ENCODE measurements around the gene NFATC1.

The NFATC1 gene

GRCh38 chr18:79402209-79402576 is 6.5 kb downstream of the NFATC1 start:
- in situ Hi-C loops (cut with MboI; ENCODE audit: low sequenced_read_pairs): loop anchor here (10.0 kb wide), 1 partner anchor 113 kb away; no protein-coding TSS in a partner anchor

DNA sequence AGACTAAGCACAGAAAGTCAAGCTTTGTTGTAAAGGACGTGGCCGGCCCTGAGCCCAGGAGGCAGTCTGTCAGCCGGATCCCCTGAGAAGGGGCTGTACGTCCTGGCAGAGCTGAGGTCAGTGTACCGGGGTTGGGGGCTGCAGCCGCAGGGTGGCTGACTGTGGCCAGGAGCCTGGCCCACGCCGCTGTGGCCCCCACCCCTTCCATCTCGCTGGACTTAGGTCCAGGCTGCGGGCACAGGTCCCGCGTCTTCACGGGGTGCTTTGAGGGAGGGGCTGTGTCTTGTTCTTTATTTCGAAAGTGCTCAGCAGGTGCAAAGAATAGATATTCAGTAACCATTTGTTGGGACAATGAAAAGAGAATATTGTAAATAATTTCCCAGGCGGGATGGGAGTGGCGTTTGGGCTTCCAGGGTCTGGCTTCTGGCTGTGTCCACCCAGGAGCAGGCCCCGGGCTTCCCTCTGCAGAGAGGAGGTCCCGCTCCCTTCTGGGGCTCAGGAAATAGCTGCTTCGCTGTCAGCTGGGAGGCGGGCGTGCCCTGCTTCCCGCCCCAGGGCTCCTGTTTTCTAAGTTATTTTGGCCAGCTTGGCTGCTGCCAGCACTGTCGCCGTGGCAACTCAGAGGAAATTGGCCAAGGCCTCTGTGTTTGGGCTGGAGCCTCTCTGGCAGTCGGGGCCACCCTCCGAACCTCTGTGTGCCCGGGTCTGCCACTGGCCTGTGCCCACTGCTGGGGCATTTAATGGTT is 7.4 kb downstream of the NFATC1 start:
- in situ Hi-C loops (cut with MboI; ENCODE audit: low sequenced_read_pairs): loop anchor here (10.0 kb wide), 1 partner anchor 112 kb away; no protein-coding TSS in a partner anchor

DNA sequence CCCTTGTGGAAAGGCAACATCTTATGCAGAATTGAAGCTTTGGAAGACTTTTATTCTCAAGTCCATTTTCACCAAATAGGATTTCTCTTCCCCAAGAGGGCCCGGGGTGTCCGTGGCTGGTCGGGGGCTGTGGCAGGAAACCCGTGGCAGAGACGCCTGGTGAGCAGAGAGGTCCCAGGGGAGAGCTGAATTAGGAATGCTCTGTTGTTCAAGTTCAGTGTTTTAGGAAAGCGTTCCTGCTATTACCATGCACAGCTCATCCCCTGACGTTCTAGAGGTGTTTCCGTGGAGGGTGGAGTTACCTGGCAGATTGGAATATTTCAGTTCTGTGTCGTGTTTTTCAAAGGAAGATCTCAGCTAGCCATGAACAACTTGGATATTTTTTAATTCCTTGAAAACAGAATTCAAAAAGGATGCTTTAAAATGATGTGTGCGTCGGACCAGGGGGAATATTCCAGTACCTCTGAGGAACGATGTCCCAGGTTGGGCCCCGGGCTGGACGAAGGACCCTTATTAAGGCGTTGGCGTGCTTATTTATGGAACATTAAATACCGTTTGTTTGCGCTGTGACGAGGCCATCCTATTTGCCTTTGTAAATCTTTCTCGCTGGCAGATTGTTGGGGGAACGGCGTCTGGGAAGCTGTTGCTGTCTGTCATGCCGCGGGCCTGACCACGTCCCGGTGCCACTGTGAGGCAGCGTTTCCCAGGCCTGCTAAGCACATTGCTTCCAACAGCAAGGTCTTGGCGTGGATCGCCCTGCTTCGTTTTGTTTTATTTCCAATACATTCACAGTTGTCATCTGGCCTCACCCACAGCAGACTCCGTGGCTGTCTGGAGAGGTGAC is 8.2 kb downstream of the NFATC1 start:
- in situ Hi-C loops (cut with MboI; ENCODE audit: low sequenced_read_pairs): loop anchor here (10.0 kb wide), 1 partner anchor 111 kb away; no protein-coding TSS in a partner anchor

GRCh38 chr18:79404567-79404910 is 8.8 kb downstream of the NFATC1 start:
- in situ Hi-C loops (cut with MboI; ENCODE audit: low sequenced_read_pairs): loop anchor here (10.0 kb wide), 1 partner anchor 110 kb away; no protein-coding TSS in a partner anchor

GRCh38 chr18:79405019-79405780 is 9.5 kb downstream of the NFATC1 start:
- in situ Hi-C loops (cut with MboI; ENCODE audit: low sequenced_read_pairs): loop anchor here (10.0 kb wide), 1 partner anchor 110 kb away; no protein-coding TSS in a partner anchor

DNA sequence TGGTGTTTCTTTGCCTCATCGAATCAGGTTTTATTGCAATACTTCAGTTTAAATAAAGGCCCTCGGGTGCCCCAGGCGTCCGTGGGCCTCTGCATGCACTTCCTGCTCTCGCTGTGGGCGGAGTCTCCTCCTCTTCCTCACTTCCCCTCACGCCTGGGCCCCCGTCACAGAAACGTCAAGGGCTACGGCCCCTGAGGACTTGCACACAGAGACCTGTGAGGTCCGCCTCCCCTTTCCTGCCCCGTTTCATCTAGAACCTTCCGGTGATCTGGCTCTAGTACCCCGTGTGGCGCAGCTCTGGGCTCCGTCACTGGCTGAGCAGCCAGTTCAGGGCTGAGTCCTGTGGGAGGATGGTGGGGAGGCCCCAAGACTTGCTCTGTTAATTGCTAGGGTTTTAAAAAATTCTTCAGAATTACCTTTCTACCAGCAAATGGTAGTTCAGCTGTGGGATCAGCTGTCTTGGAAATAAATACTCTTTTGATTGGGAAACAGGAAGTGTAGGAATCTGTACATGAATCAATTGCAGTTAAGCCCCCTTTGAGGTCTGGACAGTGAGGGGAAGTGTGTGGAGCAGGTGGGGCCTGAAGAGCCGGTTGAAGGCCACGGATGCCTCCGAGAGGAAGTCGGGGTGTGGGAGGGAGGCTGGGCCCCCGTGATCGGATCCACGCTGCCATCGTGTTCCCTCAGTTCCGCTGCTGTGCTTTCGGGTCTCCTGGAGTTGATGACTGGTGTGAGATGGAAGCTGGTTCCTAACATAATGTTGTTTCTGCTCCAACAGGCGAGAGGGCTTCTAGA is 10.2 kb downstream of the NFATC1 start:
- in situ Hi-C loops (cut with MboI; ENCODE audit: low sequenced_read_pairs): loop anchor here (10.0 kb wide), 1 partner anchor 109 kb away; no protein-coding TSS in a partner anchor

DNA sequence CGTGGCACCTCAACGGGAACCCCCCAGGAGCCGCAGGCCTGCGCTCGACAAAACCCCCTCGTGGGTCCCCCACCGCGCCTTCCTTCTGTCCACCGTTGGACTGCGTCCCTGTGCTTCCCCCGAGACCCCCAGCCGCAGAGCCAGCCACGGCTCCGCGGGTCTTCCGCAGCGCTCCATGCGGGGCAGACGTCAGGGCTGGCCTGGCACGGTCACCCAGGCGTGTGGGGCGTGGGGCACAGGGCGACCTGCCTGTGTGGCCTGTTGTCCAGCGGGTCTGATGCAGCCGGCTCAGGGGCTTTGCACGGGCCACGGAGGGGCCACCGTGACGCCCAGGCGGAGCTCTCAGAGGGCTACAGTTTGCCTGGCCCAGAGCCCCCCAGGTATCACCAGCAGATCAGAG is 11.0 kb downstream of the NFATC1 start:
- in situ Hi-C loops (cut with MboI; ENCODE audit: low sequenced_read_pairs): loop anchor here (10.0 kb wide), 1 partner anchor 108 kb away; no protein-coding TSS in a partner anchor

DNA sequence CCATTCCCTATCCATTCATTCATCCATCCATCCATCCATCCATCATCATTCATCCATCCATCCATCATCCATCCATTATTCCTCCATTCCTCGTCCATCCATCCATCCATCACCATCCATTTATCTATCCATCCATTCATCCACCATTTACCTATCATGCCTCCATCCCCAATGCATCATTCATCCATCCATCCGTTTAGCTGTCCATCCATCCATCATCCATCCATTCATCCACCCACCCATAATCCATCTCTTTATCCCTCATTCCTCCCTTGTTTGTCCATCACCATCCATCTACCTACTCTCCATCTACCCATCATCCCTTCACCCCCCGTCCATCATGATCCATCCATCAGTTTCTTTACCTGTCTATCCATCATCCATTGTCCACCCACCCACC is 13.6 kb downstream of the NFATC1 start:
- in situ Hi-C loops (cut with MboI; ENCODE audit: low sequenced_read_pairs): loop anchor here (10.0 kb wide), 1 partner anchor 105 kb away; no protein-coding TSS in a partner anchor

GRCh38 chr18:79410171-79410641 is 14.5 kb downstream of the NFATC1 start:
- in situ Hi-C loops (cut with MboI; ENCODE audit: low sequenced_read_pairs): no loop called here

DNA sequence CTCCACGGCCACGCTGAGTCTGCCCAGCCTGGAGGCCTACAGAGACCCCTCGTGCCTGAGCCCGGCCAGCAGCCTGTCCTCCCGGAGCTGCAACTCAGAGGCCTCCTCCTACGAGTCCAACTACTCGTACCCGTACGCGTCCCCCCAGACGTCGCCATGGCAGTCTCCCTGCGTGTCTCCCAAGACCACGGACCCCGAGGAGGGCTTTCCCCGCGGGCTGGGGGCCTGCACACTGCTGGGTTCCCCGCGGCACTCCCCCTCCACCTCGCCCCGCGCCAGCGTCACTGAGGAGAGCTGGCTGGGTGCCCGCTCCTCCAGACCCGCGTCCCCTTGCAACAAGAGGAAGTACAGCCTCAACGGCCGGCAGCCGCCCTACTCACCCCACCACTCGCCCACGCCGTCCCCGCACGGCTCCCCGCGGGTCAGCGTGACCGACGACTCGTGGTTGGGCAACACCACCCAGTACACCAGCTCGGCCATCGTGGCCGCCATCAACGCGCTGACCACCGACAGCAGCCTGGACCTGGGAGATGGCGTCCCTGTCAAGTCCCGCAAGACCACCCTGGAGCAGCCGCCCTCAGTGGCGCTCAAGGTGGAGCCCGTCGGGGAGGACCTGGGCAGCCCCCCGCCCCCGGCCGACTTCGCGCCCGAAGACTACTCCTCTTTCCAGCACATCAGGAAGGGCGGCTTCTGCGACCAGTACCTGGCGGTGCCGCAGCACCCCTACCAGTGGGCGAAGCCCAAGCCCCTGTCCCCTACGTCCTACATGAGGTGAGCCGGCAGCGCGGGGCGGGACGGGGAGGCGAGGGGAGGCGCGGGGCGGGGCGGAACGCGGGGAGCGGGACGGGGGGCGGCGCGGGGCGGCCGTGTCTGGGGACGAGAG is 15.2 kb downstream of the NFATC1 start:
- in situ Hi-C loops (cut with MboI; ENCODE audit: low sequenced_read_pairs): no loop called here

- in situ Hi-C loops (cut with MboI; ENCODE audit: low sequenced_read_pairs): no loop called here
These were observed 16.1 kb downstream of the NFATC1 start for GRCh38 chr18:79411614-79412526.

- in situ Hi-C loops (cut with MboI; ENCODE audit: low sequenced_read_pairs): no loop called here
These were observed 17.3 kb downstream of the NFATC1 start for GRCh38 chr18:79413025-79413424.

DNA sequence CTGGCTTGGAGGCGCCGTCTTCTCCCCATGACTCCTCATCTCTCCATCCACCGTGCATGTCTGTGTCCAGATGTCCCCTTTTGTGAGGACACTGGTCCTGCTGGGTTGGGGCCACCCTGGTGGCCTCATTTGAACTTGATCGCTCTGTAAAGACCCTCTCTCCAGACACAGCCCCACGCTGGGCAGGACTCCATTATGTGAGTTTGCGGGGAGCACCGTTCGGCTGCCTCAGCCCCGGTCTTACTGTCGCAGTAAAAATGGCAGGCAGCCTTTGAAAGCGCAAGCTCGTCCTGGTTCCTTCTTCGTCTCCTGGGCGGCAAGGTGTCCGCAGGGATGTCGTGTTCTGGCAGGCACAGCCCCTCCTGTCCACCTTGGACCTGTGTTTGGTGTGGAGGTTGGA is 17.7 kb downstream of the NFATC1 start:
- in situ Hi-C loops (cut with MboI; ENCODE audit: low sequenced_read_pairs): no loop called here

GRCh38 chr18:79413901-79414300 is 18.2 kb downstream of the NFATC1 start:
- in situ Hi-C loops (cut with MboI; ENCODE audit: low sequenced_read_pairs): no loop called here

- in situ Hi-C loops (cut with MboI; ENCODE audit: low sequenced_read_pairs): no loop called here
These were observed 20.4 kb downstream of the NFATC1 start for GRCh38 chr18:79416022-79416676.

GRCh38 chr18:79416677-79417052 is 20.9 kb downstream of the NFATC1 start:
- in situ Hi-C loops (cut with MboI; ENCODE audit: low sequenced_read_pairs): no loop called here

DNA sequence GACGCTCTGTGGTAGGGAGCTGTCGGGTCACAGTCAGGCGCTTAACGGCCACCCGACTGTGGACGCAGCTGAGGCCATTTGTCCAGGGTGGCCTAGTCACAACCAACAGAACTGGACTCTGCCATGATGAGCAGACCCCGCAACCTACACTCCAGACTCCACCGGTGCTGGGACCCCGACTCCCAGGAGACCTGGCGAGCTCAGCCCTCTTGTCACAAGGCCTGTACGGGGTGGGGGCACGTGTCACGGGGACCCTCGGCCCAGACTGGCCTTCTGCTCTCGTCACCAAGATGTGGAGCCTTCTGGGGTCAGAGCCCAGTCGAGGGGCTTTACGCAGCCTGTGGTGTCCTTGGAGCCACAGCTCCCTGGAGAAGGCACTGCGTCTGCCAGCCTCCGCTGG is 22.5 kb downstream of the NFATC1 start:
- in situ Hi-C loops (cut with MboI; ENCODE audit: low sequenced_read_pairs): no loop called here

DNA sequence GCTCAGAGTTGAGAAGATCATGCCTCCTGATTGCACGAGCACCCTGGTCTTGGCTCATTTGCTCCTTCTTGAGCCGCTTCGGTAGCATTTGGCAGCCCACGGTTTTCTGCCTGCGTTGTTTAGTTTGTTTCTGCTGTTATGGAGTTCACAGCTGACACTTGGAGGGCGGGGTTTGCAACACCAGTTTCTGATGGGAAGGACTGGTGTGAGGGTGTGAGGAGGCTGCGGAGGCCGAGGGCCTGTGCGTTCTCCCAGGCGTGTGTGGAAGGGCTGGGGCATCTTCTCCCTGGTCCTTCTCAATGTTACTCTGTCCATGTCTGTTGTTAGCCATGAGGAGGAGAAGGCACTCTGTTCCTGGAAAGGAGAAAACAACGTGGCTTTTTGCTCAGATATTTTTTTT is 22.9 kb downstream of the NFATC1 start:
- in situ Hi-C loops (cut with MboI; ENCODE audit: low sequenced_read_pairs): no loop called here
